ENCODE results near the gene DHRS2. TPM values are rescaled to one million over a fixed set of nuclear protein-coding genes. Genes with fewer than 3 reads are reported as not detected.
A peak's percentile ranks its signal among the peaks of the same experiment; 100 is the strongest.
"Not testable (repeated sequence)": the region's sequence is repeated elsewhere in the genome, so short reads cannot be mapped to it uniquely, and the experiment has no call there.

DHRS2 gene, protein sequence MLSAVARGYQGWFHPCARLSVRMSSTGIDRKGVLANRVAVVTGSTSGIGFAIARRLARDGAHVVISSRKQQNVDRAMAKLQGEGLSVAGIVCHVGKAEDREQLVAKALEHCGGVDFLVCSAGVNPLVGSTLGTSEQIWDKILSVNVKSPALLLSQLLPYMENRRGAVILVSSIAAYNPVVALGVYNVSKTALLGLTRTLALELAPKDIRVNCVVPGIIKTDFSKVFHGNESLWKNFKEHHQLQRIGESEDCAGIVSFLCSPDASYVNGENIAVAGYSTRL
- 1 to 10 TPM in 1 of 5 experiments, not detected in 4; 5.5 TPM for total RNA-seq
- under 1 TPM in 1 of 2 donors, not detected in 1; 0.63 TPM for polyA plus RNA-seq
- 0.67 reads per million for total RNA-seq

GRCh38 chr14:23636317-23637211 is at the start of gene DHRS2:
TSS of gene DHRS2 (plus strand) at chr14:23636364. CDS start at chr14:23638865, 2,501 bp downstream.
- H3K36me3 Mint-ChIP-seq: no peaks in the 10 kb centered on the region
- no peaks in the 10 kb centered on the region for H3K9me3 ChIP-seq (ENCODE audit: control insufficient read depth in 2 of 3, low read length in 3 of 3)
- intact Hi-C loops (cut with micrococcal nuclease): no loop called here
- H3K4me1 ChIP-seq (ENCODE audit: control insufficient read depth in 2 of 2, insufficient read depth in 2 of 2, low read length in 2 of 2): no peaks in the 10 kb centered on the region
- no peak within 1 kb of the TSS for H3K27ac ChIP-seq (ENCODE audit: low read depth, low read length)
- no peak for DNase-seq
- H3K27me3 ChIP-seq (ENCODE audit: control insufficient read depth in 2 of 2, insufficient read depth in 2 of 2, low read length in 2 of 2): no peaks in the 10 kb centered on the region
- H3K27ac Mint-ChIP-seq: no peak within 1 kb of the TSS
- no peaks in the 10 kb centered on the region for H3K36me3 ChIP-seq (ENCODE audit: control insufficient read depth in 2 of 3, insufficient read depth in 3 of 3, low read length in 3 of 3)
- peaks cover 0 to 2% (median 0%) of the 10 kb centered on the region in 11 donors for H3K9me3 Mint-ChIP-seq
- no peak within 1 kb of the TSS for H3K4me3 ChIP-seq (ENCODE audit: low read length)
- ATAC-seq: no peak
- ChIA-PET POLR2A (no interaction called here), CTCF (interaction anchor here (5.5 kb wide), 1 partner anchor 24 kb away, joined by 41 read pairs; no protein-coding TSS in a partner anchor)
- no peak within 1 kb of the TSS for H3K4me3 Mint-ChIP-seq
- peaks cover 5 to 16% (median 11%) of the 10 kb centered on the region in 7 donors for H3K4me1 Mint-ChIP-seq
- peaks cover 0 to 2% (median 0%) of the 10 kb centered on the region in 5 donors for H3K27me3 Mint-ChIP-seq

- DNase-seq (peak; percentile 63 to 84 (median 79)), ATAC-seq (peak; percentile 98)
- Histone ChIP-seq H3K4me3 (ENCODE audit: low read length) (no peak overlapping the region), H3K4me1 (ENCODE audit: control insufficient read depth in 2 of 2, insufficient read depth in 2 of 2, low read length in 2 of 2) (no peaks in the 10 kb centered on the region), H3K9me3 (ENCODE audit: control insufficient read depth in 2 of 3, low read length in 3 of 3) (no peaks in the 10 kb centered on the region), H3K36me3 (ENCODE audit: control insufficient read depth in 2 of 3, insufficient read depth in 3 of 3, low read length in 3 of 3) (no peaks in the 10 kb centered on the region), H3K27me3 (ENCODE audit: control insufficient read depth in 2 of 2, insufficient read depth in 2 of 2, low read length in 2 of 2) (no peaks in the 10 kb centered on the region), H3K27ac (ENCODE audit: low read depth, low read length) (no peak overlapping the region)
- peaks cover 0 to 2% (median 0%) of the 10 kb centered on the region in 11 donors for H3K9me3 Mint-ChIP-seq
- H3K4me3 Mint-ChIP-seq: no peak overlapping the region
- CTCF ChIA-PET: interaction anchor here (0.6 to 3.6 kb wide), 19 partner anchors 17 to 493 kb away, joined by 3 to 25 read pairs (median 4); no protein-coding TSS in a partner anchor
- H3K27me3 Mint-ChIP-seq: peaks cover 9 to 21% (median 14%) of the 10 kb centered on the region in 5 donors
- POLR2A ChIA-PET: interaction anchor here (0.5 to 1.5 kb wide), 6 partner anchors 19 to 341 kb away, joined by 3 to 5 read pairs (median 4); partner anchors contain the start of gene AP1G2
- peaks cover 3 to 13% (median 9%) of the 10 kb centered on the region in 7 donors for H3K4me1 Mint-ChIP-seq
- H3K36me3 Mint-ChIP-seq: no peaks in the 10 kb centered on the region
- H3K27ac Mint-ChIP-seq: peak overlapping the region in 2 of 9 donors; percentile 21 to 65
- intact Hi-C loops (cut with micrococcal nuclease): loop anchor here (1.0 kb wide), 5 partner anchors 43 to 365 kb away; no protein-coding TSS in a partner anchor
These were observed 47.1 kb upstream of the DHRS2 start for GRCh38 chr14:23588884-23589598.

GRCh38 chr14:23589606-23590005 is 46.6 kb upstream of the DHRS2 start:
- Mint-ChIP-seq H3K4me1 (peaks cover 3 to 13% (median 9%) of the 10 kb centered on the region in 7 donors), H3K27ac (peak overlapping the region in 1 of 9 donors; percentile 21), H3K36me3 (no peaks in the 10 kb centered on the region), H3K27me3 (peaks cover 6 to 21% (median 11%) of the 10 kb centered on the region in 5 donors), H3K4me3 (no peak overlapping the region), H3K9me3 (peaks cover 0 to 2% (median 0%) of the 10 kb centered on the region in 11 donors)
- ChIA-PET CTCF (interaction anchor here (0.6 to 3.6 kb wide), 14 partner anchors 17 to 365 kb away, joined by 3 to 25 read pairs (median 6); no protein-coding TSS in a partner anchor), POLR2A (interaction anchor here (1.1 to 1.5 kb wide), 3 partner anchors 21 to 341 kb away, joined by 3 to 5 read pairs (median 4); partner anchors contain the start of gene AP1G2)
- DNase-seq: no peak
- Histone ChIP-seq H3K9me3 (ENCODE audit: control insufficient read depth in 2 of 3, low read length in 3 of 3) (no peaks in the 10 kb centered on the region), H3K27me3 (ENCODE audit: control insufficient read depth in 2 of 2, insufficient read depth in 2 of 2, low read length in 2 of 2) (no peaks in the 10 kb centered on the region), H3K4me1 (ENCODE audit: control insufficient read depth in 2 of 2, insufficient read depth in 2 of 2, low read length in 2 of 2) (no peaks in the 10 kb centered on the region), H3K36me3 (ENCODE audit: control insufficient read depth in 2 of 3, insufficient read depth in 3 of 3, low read length in 3 of 3) (no peaks in the 10 kb centered on the region), H3K4me3 (ENCODE audit: low read length) (no peak overlapping the region), H3K27ac (ENCODE audit: low read depth, low read length) (no peak overlapping the region)
- intact Hi-C loops (cut with micrococcal nuclease): loop anchor here (1.0 kb wide), 5 partner anchors 43 to 365 kb away; no protein-coding TSS in a partner anchor
- ATAC-seq: no peak

- Mint-ChIP-seq H3K27me3 (peaks cover 6 to 21% (median 11%) of the 10 kb centered on the region in 5 donors), H3K27ac (no peak overlapping the region)
- POLR2A ChIA-PET: interaction anchor here (0.6 kb wide), 2 partner anchors 9 to 829 kb away, joined by 3 to 7 read pairs; no protein-coding TSS in a partner anchor
These were observed 46.0 kb upstream of the DHRS2 start for GRCh38 chr14:23590198-23590597.

DNA sequence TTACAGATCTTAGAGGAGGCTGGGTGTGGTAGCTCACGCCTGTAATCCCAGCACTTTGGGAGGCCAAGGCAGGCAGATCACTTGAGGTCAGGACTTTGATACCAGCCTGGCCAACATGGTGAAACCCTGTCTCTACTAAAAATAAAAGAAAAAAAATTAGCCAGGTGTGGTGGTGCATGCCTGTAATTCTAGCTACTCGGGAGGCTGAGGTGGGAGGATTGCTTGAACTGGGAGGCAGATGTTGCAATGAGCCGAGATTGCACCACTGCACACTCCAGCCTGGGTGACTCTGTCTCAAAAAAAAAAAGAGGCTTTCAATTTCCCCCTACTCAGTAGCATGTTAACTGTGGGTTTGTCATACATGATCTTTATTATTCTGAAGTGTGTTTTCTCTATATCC is 42.0 kb upstream of the DHRS2 start:
- H3K36me3 ChIP-seq (ENCODE audit: control insufficient read depth in 2 of 3, insufficient read depth in 3 of 3, low read length in 3 of 3); H3K27ac ChIP-seq (ENCODE audit: low read depth, low read length); DNase-seq; H3K9me3 Mint-ChIP-seq; H3K36me3 Mint-ChIP-seq; CTCF ChIA-PET; H3K4me1 ChIP-seq (ENCODE audit: control insufficient read depth in 2 of 2, insufficient read depth in 2 of 2, low read length in 2 of 2); ATAC-seq; H3K27ac Mint-ChIP-seq; H3K4me1 Mint-ChIP-seq; intact Hi-C loops (cut with micrococcal nuclease); H3K9me3 ChIP-seq (ENCODE audit: control insufficient read depth in 2 of 3, low read length in 3 of 3); H3K4me3 Mint-ChIP-seq; H3K27me3 ChIP-seq (ENCODE audit: control insufficient read depth in 2 of 2, insufficient read depth in 2 of 2, low read length in 2 of 2); H3K4me3 ChIP-seq (ENCODE audit: low read length); H3K27me3 Mint-ChIP-seq; POLR2A ChIA-PET: not testable (repeated sequence)

More at GRCh38 chr14:23590198-23590597, 46.0 kb upstream of the DHRS2 start:
- no peak overlapping the region for H3K4me3 Mint-ChIP-seq
- Histone ChIP-seq H3K4me1 (ENCODE audit: control insufficient read depth in 2 of 2, insufficient read depth in 2 of 2, low read length in 2 of 2) (no peaks in the 10 kb centered on the region), H3K36me3 (ENCODE audit: control insufficient read depth in 2 of 3, insufficient read depth in 3 of 3, low read length in 3 of 3) (no peaks in the 10 kb centered on the region), H3K27me3 (ENCODE audit: control insufficient read depth in 2 of 2, insufficient read depth in 2 of 2, low read length in 2 of 2) (no peaks in the 10 kb centered on the region), H3K9me3 (ENCODE audit: control insufficient read depth in 2 of 3, low read length in 3 of 3) (no peaks in the 10 kb centered on the region), H3K27ac (ENCODE audit: low read depth, low read length) (no peak overlapping the region), H3K4me3 (ENCODE audit: low read length) (no peak overlapping the region)
- no peaks in the 10 kb centered on the region for H3K36me3 Mint-ChIP-seq
- no peak for ATAC-seq
- no peak for DNase-seq
- CTCF ChIA-PET: interaction anchor here (0.9 to 3.0 kb wide), 5 partner anchors 20 to 364 kb away, joined by 3 to 25 read pairs (median 4); no protein-coding TSS in a partner anchor
- intact Hi-C loops (cut with micrococcal nuclease): no loop called here
- peaks cover 0 to 2% (median 0%) of the 10 kb centered on the region in 11 donors for H3K9me3 Mint-ChIP-seq
- H3K4me1 Mint-ChIP-seq: peaks cover 3 to 13% (median 9%) of the 10 kb centered on the region in 7 donors

DNA sequence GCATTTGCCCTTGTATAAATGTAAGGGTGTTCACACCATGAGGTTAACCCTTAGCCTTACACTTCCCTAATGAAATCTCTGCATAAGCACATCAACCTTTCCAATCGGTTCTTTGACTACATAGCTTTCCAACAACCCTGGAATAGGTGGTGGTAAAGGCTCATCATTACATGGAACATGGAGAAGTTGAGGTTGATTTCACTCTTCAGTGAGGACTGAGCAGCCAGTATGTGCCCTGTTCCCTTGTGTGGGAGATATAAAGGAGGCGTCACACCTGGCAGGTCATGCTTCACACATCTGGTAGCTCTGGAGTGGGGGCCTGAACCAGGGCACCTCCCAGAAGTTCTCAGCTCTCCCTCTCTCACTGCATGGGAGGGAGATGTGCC is 35.8 kb upstream of the DHRS2 start:
- POLR2A ChIA-PET: no interaction called here
- H3K27me3 ChIP-seq (ENCODE audit: control insufficient read depth in 2 of 2, insufficient read depth in 2 of 2, low read length in 2 of 2): no peaks in the 10 kb centered on the region
- Mint-ChIP-seq H3K9me3 (peaks cover 0 to 15% (median 0%) of the 10 kb centered on the region in 11 donors), H3K27me3 (no peaks in the 10 kb centered on the region), H3K4me1 (no peaks in the 10 kb centered on the region), H3K27ac (no peak overlapping the region), H3K36me3 (peaks cover 0 to 5% (median 4%) of the 10 kb centered on the region in 5 donors), H3K4me3 (no peak overlapping the region)
- no peak overlapping the region for H3K27ac ChIP-seq (ENCODE audit: low read depth, low read length)
- H3K36me3 ChIP-seq (ENCODE audit: control insufficient read depth in 2 of 3, insufficient read depth in 3 of 3, low read length in 3 of 3): no peaks in the 10 kb centered on the region
- no peaks in the 10 kb centered on the region for H3K4me1 ChIP-seq (ENCODE audit: control insufficient read depth in 2 of 2, insufficient read depth in 2 of 2, low read length in 2 of 2)
- H3K9me3 ChIP-seq (ENCODE audit: control insufficient read depth in 2 of 3, low read length in 3 of 3): no peaks in the 10 kb centered on the region
- H3K4me3 ChIP-seq (ENCODE audit: low read length): no peak overlapping the region
- CTCF ChIA-PET: no interaction called here
- ATAC-seq (no peak), DNase-seq (no peak)
- intact Hi-C loops (cut with micrococcal nuclease): no loop called here

Measured in naive thymus-derived CD4-positive, alpha-beta T cell (primary cell).